Stimulated activated naive CD4-positive, alpha-beta T cell (primary cell): ENCODE data around the gene CHSY3.
"Not testable (repeated sequence)": the region's sequence is repeated elsewhere in the genome, so short reads cannot be mapped to it uniquely, and the experiment has no call there.

Experiments
- DNase-seq, 6 experiments: peaks; one replicate each; lab custom pipeline; 2025; lab: John Stamatoyannopoulos, UW

Gene CHSY3

DNA sequence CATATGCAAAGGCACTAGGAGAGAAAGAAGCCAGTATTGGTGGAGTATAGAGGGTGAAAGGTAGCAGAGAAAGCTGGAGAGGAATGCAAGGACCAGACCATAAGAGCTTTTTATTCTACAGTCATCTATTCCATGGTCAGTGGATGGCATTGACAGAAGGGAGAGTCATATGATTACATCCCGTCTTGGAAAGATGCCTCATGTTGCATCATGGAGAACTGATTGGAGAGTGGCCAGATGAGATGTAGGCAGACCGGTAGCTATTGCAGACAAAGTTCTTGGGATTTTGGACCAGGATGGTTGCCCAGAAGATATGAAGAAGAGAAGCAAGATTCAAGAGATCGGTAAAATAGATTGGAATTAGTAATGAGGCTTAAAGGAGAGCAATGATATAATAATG lies 260.7 kb downstream of the CHSY3 start:
- DNase-seq: no peak

DNA sequence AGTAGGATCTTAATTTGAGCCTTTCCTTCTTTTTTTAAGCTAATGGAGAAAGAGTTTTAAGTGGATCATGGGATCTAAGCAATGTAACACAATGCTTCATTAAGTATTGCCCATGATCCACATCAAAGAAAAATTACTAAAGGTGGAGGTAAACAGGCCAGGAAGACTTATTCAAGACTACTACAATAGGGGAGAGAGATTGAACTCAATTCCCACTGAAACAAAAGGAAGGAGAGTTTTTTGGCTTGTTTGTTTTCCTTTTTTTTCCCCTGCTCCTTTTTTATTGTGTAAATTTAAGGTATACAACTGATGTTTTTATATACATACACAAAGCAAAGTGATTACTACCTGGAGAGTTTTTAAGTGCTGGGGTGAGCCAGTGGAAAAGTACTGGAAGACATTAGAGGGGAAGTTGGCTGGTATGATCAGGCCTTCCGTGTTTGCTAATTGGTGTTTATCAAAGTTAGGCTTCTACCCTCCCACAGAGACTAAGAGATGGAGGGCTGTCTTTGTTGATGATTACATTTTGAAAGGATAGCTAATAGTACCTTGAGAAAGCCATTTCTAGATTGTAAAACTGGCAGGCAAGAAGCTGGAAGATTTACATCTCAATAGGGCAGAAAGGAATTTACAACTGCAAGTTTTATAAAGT lies 262.7 kb downstream of the CHSY3 start:
- DNase-seq: no peak

DNA sequence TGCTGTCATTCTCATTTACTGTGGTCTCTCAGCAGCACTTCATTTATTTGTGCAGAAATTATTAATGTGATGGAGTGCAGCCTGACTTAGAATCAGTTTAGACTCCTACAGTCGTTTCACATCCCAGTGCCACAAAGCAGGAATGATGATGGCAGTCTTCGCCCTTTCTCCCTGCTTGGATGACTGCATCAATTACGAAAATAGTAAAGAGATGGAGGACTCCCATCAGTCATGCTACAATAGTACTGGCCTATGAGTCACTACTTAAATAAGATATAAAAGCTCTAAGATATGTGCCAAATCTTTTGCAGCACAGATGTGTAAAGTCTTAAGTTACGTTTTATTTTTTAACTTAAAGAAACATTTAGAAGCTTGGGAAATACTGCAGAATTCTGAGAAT lies 263.9 kb downstream of the CHSY3 start:
- DNase-seq: no peak

DNA sequence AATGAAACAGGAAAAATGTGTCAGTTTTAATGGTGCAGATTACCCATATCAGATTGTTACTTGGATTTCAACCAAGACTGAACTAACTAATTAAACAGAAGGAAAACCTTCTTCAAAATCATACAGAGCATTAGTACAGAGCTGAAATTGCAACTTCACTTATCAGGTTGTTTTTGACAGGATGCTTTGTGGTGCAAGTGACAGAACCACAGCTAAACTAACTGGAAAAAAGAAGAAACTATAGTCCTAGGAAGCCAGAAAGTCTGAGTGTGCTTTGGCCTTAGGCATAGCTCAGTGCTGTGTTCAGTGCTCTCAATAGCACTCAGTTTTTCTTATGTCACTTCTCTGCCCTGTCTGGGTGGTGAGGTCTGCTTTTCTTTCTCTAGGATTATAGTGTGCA lies 267.4 kb downstream of the CHSY3 start:
- no peak for DNase-seq

DNA sequence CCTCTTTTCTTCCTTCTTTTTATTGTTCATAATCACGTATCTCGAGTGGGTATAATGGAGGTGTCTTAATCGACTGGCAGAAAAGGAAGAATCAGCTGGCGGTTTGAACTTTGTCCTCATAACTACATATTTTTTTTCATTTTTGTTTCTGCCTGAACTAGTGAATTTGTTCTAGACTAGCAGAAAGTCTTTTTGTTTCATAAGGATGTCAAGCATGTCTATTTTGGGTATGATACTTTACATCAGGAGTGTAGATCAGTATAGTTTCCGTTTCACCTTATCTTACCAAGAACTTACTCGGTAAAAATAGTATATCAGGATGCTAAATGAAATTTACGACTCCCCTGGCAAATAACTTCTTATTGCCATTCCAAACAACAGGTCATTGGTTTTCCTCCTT lies 278.9 kb downstream of the CHSY3 start:
- DNase-seq: no peak

DNA sequence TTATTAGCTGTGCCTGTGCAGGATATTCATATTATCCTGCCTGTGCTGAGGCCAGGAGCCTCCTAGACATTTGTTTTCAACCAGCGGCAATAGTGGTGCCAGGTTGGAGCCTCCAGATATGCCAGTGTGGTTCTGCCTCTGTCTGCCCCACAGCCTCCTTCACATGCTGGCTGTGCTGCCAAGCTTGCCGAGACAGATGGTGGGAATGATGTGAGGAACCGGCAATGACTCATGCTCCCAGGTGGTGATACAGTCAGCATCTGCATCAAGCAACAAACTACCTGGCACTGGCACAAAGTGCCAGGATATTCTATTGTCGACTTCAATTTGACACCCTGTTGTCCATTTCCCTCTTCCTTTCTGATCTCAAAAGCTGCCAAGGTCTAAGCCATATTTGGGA lies 285.7 kb downstream of the CHSY3 start:
- DNase-seq: no peak

DNA sequence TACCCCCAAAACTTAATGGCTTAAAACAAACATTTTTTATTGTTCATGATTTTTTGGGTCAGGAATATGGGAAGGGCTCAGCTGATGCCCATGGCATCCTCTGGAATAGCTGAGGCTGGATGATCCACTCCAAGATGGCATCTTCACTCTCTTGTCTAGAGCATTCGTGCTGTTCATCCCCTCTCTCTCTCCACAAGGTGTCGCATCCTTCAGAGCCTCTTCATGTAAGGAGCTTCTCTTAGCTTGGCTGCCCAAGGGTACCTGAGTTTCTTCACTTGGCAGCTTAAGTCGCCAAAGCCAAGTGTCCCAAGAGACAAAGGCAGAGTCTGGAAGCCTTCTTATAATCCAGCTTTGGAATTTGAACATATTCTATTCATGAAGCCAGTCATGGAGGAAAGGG lies 294.7 kb downstream of the CHSY3 start:
- DNase-seq: no peak

DNA sequence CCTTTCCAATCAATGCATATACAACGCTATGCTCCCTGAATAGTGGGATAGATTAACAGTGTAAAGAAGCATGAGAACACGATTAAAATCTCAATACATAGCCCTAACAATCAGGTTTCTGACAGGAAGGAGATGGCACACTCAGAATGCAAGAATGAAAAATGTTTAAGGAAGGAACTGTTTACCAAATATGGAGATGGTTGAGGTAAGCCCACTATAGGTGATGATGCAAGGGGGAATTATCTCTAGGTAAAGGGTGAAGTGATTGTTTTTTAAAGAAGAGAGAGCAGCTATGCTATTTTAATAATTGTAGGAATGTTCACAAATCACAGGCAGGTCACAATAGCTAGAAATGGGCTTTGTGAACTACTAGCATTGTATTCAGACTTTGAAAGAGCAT lies 302.4 kb downstream of the CHSY3 start:
- DNase-seq: no peak

DNA sequence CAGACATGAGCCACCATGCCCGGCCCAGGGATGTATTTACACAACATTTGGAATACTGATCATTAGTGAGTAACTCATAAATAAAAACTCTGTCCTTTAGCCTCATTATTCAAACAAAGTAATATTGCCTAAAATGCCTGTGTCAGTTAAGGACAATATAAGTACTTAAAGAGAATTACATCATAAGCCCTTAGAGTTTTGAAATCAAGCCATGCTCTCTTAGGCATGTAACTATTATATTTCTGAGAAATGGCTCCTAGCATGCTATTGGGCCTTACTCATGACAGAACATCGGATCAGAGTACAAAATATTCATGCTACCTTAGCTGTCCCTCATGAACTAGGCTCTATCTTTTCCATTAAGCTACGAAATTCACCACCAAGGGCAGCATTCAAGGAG lies 309.3 kb downstream of the CHSY3 start:
- DNase-seq: no peak

DNA sequence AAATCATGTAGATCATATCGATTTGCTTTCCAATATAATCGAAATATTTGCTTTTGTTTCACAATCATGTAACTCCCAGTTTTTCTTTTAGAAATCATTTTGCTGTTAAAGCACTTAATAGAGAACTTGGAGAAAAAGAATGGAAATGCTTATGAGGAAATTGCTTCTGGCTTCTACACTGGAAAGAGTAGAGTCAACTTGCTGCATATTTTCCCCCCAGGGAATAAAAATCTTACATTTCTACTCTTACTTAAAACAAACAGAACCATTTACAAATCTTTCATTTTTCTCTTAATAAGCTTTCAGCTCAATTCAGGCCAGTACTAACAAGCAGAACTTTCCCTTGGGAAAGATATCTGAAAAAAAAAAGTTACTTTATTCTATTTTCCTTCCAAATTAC lies 312.0 kb downstream of the CHSY3 start:
- DNase-seq: no peak

DNA sequence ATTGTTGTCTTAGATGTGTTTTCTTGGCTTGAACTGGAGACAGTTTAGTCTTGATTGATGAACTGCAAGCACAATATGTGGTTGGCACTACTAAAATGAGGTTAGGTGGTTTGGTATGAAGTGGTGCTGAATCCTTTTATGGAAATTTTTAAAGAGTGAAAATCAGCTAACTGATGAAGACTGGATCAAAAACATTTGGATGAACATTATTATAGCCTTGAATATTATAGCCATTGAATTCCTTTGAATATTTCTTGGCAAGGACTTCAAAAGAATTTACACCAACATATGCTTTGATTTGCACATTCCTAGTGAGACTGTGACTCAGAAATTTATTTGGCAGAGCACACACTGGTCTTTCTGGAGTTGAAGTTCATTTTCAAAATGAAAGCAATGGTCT lies 318.3 kb downstream of the CHSY3 start:
- DNase-seq: no peak

DNA sequence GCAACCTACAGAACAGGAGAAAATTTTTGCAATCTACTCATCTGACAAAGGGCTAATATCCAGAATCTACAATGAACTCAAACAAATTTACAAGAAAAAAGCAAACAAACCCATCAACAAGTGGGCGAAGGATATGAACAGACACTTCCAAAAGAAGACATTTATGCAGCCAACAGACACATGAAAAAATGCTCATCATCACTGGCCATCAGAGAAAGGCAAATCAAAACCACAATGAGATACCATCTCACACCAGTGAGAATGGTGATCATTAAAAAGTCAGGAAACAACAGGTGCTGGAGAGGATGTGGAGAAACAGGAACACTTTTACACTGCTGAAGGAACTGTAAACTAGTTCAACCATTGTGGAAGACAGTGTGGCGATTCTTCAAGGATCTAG lies 322.3 kb downstream of the CHSY3 start:
- not testable (repeated sequence) for DNase-seq

DNA sequence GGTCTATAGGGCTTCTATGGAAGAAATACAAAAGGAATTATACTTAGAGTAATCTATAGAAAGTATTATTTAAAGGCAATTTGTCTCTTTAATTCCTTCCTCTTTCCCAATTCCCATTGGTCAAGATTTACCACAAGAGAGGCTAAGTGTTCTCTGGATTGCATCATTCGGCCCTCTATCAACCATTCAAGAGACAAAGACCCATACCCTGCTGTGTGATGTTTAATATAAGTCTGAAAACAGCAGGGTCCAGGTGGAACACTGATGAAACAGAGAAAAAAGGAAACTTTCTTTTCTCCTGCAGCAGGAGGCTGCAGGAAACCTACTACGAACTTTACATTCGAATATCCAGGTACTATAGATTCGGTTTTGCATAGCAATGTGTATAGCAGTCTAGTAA lies 323.4 kb downstream of the CHSY3 start:
- no peak for DNase-seq

DNA sequence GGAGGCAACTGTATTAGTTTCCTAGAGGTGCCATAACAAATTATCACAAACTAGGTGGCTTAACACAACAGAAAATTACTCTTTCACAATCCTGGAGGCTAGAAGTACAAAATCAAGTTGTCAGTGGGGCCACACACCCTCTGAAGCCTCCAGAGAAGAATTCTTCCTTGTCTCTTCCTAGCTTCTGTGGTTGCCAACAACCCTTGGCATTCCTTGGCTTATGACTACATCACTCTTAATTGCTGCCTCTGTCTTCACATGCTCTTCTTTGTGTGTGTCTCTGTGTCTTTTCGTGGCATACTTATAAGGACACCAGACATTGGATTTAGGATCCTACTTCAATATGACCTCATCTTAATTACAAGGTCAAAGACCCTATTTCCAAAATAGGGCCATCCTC lies 327.5 kb downstream of the CHSY3 start:
- DNase-seq: no peak

DNA sequence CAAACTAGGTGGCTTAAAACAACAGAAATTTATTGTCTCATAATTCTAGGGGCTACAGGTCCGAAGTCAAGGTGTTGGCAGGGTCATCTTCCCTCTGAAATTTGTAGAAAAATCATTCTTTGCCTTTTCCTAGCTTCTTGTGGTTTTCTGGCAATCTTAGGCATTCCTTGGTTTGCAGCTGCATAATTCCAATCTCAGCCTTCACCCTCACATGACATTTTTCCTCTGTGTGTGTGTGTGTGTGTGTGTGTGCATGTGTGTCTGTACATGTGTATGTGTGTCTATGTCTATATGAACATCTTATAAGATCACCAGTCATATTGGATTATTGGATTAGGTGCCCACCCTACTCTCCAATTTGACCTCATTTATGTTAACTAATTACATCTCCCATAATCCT lies 330.6 kb downstream of the CHSY3 start:
- no peak for DNase-seq
